OCI-LY3 (cell line): ENCODE results near the gene MND1.

Experiments used
- H2AFZ ChIP-seq: fragments of 200-600, 300-600 bp; shearing (Covaris generic); 2 replicates; pipeline ENCODE4 v1.6.0; 2014; ENCODE audit warnings: antibody characterized with exemption, low read depth, low read length
- H3K27ac ChIP-seq: fragments of 200-600, 300-600 bp; sonication (generic); 2 replicates; pipeline ENCODE4 v1.5.1; 2014; ENCODE audit warnings: mild to moderate bottlenecking, low read length, moderate library complexity, mixed read lengths
- H3K27me3 ChIP-seq: fragments of 200-600, 300-600 bp; sonication (generic); 2 replicates; pipeline ENCODE4 v1.6.1; 2014; ENCODE audit warnings: low read depth, low read length, mixed read lengths
- H3K36me3 ChIP-seq: fragments of 200-600, 300-600 bp; sonication (generic); replicated peaks from 2 replicates; pipeline ENCODE3; 2014; ENCODE audit warnings: low read depth, low read length, mixed read lengths
- H3K4me1 ChIP-seq: fragments of 300-600, 200-600 bp; sonication (generic); 2 replicates; pipeline ENCODE4 v1.6.1; 2014; ENCODE audit warnings: low read length, mixed read lengths
- H3K4me2 ChIP-seq: fragments of 200-600, 300-600 bp; sonication (generic); 2 replicates; pipeline ENCODE4 v1.6.1; 2014; ENCODE audit warnings: low read length, mixed read lengths
- H3K4me3 ChIP-seq: fragments of 300-600, 200-600 bp; sonication (generic); 2 replicates; pipeline ENCODE4 v1.5.1; 2014; ENCODE audit warnings: antibody characterized with exemption, mild to moderate bottlenecking, low read length, moderate library complexity
- H3K79me2 ChIP-seq: fragments of 300-600, 200-600 bp; shearing (Covaris generic); 2 replicates; pipeline ENCODE4 v1.6.1; 2014; ENCODE audit warnings: mild to moderate bottlenecking, low read length, mixed read lengths
- H3K9ac ChIP-seq: fragments of 300-600, 200-600 bp; shearing (Covaris generic); 2 replicates; pipeline ENCODE4 v1.6.0; 2014; ENCODE audit warnings: mild to moderate bottlenecking, low read length, moderate library complexity
- H3K9me3 ChIP-seq: fragments of 200-600, 300-600 bp; shearing (Covaris generic); 2 replicates; pipeline ENCODE4 v1.6.1; 2014; ENCODE audit warnings: low read length, mixed read lengths; ENCODE audit not compliant: insufficient read depth
- H4K20me1 ChIP-seq: fragments of 200-600, 300-600 bp; sonication (generic); 2 replicates; pipeline ENCODE4 v1.6.1; 2016; ENCODE audit warnings: low read length, mixed read lengths; ENCODE audit not compliant: insufficient read depth
- EZH2phosphoT487 ChIP-seq: fragments of 200-600 bp; shearing (Covaris generic); IDR thresholded peaks from 2 replicates; pipeline ENCODE4 v1.6.1; 2018; ENCODE audit warnings: antibody characterized with exemption, mixed run types, low read depth
- TF ChIP-seq, protein P1 (sequence below): fragments of 200-600, 300-600 bp; sonication (generic); IDR thresholded peaks from 2 replicates; pipeline ENCODE4 v1.5.1; 2014; ENCODE audit warnings: antibody characterized with exemption, low read length, low read depth

Gene MND1

DNA sequence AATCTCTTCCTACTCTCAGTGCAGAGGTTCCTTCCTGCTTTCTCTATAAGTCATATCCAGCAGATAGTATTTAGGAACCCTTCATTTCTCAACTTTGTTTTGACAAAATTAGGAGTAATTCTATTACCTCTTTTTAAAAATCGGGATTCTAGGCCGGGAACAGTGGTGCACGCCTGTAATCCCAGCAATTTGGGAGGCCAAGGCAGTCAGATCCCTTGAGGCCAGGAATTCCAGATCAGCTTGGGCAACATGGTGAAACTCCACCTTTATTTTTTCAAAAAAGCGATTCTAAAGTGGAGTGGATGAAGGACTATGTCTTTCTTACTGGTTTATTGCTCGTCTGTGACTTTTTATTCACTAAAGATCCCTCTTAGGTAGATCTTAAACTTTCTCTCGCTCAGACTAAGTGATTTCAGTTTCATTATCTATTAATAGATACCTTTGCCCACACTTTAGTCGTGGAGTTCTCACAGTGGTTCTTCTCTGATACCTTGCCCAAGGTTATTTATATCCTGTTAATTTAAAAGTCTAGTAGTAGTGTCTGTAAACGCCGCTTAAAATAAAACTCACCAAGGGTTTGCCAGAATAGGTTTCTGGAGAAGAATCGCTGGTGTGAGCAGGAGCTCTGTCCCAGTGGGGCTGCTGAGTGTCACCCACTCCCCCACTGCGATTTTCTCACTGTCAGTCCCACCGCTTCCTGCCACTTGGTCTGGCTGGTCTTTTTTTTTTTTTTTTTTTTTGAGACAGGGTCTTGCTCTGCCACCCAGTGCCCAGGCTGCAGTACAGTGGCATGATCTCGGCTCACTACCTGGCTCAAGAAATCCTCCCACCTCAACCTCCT is 94.6 kb downstream of the MND1 start:
- Histone ChIP-seq H2AFZ (peak overlapping the region; percentile 34), H3K27ac (peak overlapping the region; percentile 87), H3K27me3 (no peaks in the 10 kb centered on the region), H3K4me3 (peak overlapping the region; percentile 73), H4K20me1 (no peaks in the 10 kb centered on the region), H3K79me2 (no peaks in the 10 kb centered on the region), H3K4me1 (peaks cover 54% of the 10 kb centered on the region), H3K36me3 (no peaks in the 10 kb centered on the region), H3K4me2 (peak overlapping the region; percentile 92), H3K9ac (peak overlapping the region; percentile 74), H3K9me3 (no peaks in the 10 kb centered on the region)
- TF ChIP-seq EZH2phosphoT487: no peak
- TF ChIP-seq, protein P1, sequence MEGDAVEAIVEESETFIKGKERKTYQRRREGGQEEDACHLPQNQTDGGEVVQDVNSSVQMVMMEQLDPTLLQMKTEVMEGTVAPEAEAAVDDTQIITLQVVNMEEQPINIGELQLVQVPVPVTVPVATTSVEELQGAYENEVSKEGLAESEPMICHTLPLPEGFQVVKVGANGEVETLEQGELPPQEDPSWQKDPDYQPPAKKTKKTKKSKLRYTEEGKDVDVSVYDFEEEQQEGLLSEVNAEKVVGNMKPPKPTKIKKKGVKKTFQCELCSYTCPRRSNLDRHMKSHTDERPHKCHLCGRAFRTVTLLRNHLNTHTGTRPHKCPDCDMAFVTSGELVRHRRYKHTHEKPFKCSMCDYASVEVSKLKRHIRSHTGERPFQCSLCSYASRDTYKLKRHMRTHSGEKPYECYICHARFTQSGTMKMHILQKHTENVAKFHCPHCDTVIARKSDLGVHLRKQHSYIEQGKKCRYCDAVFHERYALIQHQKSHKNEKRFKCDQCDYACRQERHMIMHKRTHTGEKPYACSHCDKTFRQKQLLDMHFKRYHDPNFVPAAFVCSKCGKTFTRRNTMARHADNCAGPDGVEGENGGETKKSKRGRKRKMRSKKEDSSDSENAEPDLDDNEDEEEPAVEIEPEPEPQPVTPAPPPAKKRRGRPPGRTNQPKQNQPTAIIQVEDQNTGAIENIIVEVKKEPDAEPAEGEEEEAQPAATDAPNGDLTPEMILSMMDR: no peak

GRCh38 chr4:153439831-153440230 is 95.3 kb downstream of the MND1 start:
- H3K36me3 ChIP-seq: no peaks in the 10 kb centered on the region
- no peaks in the 10 kb centered on the region for H3K27me3 ChIP-seq
- peak overlapping the region; percentile 87 for H3K27ac ChIP-seq
- H3K9ac ChIP-seq: peak overlapping the region; percentile 74
- no peaks in the 10 kb centered on the region for H3K9me3 ChIP-seq
- no peaks in the 10 kb centered on the region for H3K79me2 ChIP-seq
- no peaks in the 10 kb centered on the region for H4K20me1 ChIP-seq
- peaks cover 47% of the 10 kb centered on the region for H3K4me1 ChIP-seq
- peak overlapping the region; percentile 92 for H3K4me2 ChIP-seq
- H3K4me3 ChIP-seq: peak overlapping the region; percentile 73
- TF ChIP-seq EZH2phosphoT487: no peak
- H2AFZ ChIP-seq: peak overlapping the region; percentile 36

DNA sequence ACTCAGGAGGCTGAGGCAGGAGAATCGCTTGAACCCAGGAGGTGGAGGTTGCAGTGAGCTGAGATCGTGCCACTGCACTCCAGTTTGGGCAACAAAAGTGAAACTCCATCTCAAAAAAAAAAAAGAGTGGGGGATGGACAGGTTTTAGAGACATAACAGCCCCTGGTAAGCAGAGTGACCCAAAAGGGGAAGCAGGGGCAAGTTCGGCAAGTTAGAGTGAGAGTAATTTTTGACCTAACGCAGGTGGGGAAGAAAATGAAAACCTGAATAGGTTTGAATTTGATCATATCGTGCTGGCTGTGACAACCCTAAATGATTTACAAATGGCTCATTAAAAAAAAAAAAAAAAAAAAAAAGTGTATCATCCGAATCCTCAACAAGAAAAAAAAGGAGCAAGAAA is 96.0 kb downstream of the MND1 start:
- no peaks in the 10 kb centered on the region for H3K36me3 ChIP-seq
- peak overlapping the region; percentile 92 for H3K4me2 ChIP-seq
- H3K27me3 ChIP-seq: no peaks in the 10 kb centered on the region
- peaks cover 43% of the 10 kb centered on the region for H3K4me1 ChIP-seq
- H3K4me3 ChIP-seq: peak overlapping the region; percentile 73
- TF ChIP-seq EZH2phosphoT487: no peak
- TF ChIP-seq, protein P1: no peak
- no peaks in the 10 kb centered on the region for H3K9me3 ChIP-seq
- peak overlapping the region; percentile 74 for H3K9ac ChIP-seq
- H3K27ac ChIP-seq: peak overlapping the region; percentile 87
- no peak overlapping the region for H2AFZ ChIP-seq
- no peaks in the 10 kb centered on the region for H4K20me1 ChIP-seq
- no peaks in the 10 kb centered on the region for H3K79me2 ChIP-seq

GRCh38 chr4:153447175-153447905 is 102.9 kb downstream of the MND1 start:
- no peak overlapping the region for H3K27ac ChIP-seq

More at GRCh38 chr4:153447175-153447905, 102.9 kb downstream of the MND1 start:
- no peaks in the 10 kb centered on the region for H4K20me1 ChIP-seq
- H3K79me2 ChIP-seq: no peaks in the 10 kb centered on the region
- no peaks in the 10 kb centered on the region for H3K36me3 ChIP-seq
- TF ChIP-seq EZH2phosphoT487: no peak
- TF ChIP-seq, protein P1: no peak
- H3K4me1 ChIP-seq: peaks cover 10% of the 10 kb centered on the region
- no peak overlapping the region for H3K9ac ChIP-seq
- no peak overlapping the region for H2AFZ ChIP-seq
- no peak overlapping the region for H3K4me2 ChIP-seq
- H3K27me3 ChIP-seq: 0 out of 2 replicates have a peak, but pooled peaks cover 7% of the 10 kb centered on the region
- H3K9me3 ChIP-seq: no peaks in the 10 kb centered on the region
- no peak overlapping the region for H3K4me3 ChIP-seq
